Stimulated activated CD4-positive, alpha-beta T cell treated with anti-CD3 and anti-CD28 coated beads, TNF-alpha, amount 100 ng/mL, for 24 hours (primary cell): Measurements from ENCODE around the gene NAP1L5.

ENCODE experiments used
- DNase-seq, 3 experiments: peaks; one replicate each; pipeline ENCODE4 v3.0.0-alpha.2; 2020; ENCODE audit warnings: low read depth in 3 of 3

Gene NAP1L5

DNA sequence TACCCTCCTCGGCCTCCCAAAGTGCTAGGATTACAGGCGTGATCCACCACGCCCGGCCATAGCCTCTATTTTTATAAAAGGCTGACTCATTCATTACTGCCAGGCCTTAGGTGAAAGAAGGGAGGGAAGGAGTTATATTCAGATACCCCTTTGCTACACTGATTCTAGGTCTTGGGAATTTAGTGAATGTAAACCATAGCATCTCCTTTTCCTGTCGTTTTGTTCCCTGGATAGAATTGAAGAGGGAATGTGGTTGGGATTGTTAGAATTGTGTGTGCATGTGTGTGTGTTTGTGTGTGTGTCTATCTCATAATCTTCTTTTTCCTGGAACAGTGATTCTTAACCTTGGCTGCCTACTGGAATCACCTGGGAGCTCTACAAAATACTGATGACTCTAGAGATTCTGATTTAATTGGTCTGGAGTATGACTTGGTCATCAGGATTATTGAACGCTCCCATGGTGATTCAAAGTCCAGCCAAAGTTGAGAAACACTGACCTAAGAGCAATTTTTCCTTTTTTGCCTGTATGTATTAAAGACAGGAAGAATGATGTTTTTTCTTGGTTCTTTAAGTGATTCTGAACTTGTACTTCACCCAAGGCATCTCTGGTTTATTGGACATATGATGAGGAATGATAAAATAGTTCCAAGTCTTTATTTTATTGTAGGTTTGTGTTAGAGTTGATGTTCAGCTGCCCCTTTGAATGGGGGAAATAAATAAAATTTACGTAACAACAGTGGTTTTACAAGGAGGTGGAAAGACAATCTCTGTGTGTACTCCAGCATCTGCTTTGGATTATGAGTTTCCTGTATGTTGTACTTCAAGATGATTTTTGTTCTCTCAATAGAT, 37.0 kb downstream of the NAP1L5 start:
- DNase-seq, result no peak

DNA sequence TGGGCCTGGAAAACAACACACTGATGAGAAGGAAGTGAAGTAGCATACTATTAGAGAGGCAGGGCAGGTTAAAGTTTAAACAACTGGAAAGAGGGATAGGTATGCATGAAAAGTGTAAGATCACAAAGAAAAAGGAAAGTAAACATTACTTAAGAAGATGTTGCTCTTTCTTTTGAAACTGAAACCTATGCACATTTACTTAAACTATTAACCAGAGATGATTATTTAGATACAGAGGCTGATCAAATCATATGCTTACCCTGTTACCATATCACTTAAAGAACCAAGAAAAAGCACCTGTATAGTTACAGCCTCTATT, 37.8 kb downstream of the NAP1L5 start:
- DNase-seq, result no peak

DNA sequence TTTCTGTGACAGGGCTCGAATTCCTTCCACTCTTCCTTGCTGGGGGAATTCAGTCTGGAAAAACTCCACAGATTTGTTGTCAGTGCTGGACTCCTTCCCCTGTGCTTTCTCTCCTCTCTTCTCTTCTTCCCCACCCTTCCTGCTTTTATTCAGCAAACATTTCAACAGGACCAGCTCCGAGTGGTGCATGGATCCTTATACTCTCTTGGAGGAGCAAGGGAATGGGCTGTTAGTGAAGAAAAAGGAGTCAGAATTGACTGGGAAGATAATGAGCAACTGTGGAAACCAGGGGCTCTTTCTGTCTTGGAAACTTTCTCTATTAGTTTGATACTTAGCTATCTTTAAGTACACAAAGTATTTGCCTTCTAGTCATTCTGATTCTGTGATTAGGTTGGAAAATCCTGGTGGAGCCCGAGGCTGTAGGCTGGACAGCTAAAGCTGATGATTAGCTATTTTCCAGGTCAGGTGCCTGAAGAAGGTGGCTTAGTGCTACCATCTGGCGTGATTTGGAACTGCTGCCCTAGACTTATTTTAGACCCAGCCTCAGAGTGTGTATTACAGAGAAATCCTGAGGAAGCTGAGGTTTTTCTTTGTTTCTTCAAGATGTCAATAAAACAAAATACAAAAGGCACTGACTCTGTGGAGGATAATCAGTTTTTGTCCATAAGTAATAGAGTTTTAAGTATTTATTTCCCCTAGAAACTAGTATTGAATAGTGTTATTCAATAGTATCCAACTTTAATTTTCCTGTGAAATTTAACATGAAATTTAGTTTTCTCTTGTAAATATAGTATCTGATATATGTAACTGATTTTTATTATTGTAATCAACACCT, 38.4 kb downstream of the NAP1L5 start:
- DNase-seq, result peak in 1 of 3 experiments; percentile 6

DNA sequence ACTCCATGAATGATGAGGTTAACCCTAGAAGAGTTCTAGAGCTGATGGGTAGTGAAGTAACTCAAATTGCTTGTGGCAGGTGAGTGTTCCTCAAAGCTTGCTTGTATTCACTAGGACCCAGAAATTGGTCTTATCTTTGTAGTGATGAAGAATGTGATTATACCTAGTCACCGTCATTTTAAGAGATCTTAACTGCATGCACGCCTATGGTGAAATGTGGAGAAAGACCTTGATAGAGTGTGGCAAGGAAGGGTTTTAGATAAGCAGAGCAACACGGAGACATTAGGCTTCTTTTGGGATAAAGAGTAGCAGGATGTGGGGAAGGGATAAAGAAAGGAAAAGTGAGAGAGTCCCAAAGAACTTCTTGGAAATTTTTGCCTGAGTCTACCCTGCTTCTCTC, 42.4 kb downstream of the NAP1L5 start:
- DNase-seq, result no peak

DNA sequence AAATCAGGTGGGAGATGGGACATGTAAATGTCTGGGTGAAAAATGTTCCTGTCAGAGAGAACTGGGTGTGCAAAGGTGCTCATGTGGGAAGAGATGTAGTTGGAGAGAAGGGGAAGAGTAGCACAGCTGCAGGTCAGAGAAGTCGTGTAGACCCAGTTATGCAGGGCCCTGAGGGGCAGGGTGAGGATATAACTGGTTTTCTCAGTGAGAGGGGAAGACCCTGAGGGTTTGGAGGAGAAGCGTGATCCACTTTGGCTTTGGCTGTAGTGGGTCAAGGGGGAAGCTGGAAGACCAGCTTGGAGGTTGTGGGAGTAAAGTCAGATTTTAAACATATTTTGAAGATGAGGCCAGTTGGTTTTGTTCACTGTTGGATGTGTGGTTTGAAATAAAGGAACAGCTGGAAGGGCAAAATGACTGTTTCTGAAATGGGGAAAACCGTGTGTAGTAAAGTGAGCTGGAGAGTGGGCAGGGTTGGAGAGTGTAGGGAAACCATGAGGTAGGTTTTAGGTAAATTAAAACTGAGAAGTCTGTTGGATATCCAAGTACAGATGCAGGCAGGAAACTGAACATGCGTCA, 44.2 kb downstream of the NAP1L5 start:
- DNase-seq, result no peak

DNA sequence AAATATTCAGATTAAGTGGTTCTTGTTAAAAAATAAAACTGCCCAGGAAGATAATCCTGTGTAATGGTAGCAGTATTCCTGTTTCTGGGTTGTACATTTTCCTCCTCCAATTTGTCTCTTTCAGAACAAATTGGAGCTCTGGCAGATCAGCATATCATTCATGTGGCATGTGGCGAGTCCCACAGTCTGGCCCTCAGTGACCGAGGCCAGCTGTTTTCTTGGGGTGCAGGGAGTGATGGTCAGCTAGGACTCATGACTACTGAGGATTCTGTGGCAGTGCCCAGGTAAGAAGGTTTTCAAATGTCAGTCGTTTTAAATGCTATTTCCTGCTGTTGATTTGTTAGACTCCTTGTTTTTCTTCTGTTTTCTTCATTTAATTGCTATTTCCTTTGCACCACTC, 47.9 kb downstream of the NAP1L5 start:
- no peak for DNase-seq

DNA sequence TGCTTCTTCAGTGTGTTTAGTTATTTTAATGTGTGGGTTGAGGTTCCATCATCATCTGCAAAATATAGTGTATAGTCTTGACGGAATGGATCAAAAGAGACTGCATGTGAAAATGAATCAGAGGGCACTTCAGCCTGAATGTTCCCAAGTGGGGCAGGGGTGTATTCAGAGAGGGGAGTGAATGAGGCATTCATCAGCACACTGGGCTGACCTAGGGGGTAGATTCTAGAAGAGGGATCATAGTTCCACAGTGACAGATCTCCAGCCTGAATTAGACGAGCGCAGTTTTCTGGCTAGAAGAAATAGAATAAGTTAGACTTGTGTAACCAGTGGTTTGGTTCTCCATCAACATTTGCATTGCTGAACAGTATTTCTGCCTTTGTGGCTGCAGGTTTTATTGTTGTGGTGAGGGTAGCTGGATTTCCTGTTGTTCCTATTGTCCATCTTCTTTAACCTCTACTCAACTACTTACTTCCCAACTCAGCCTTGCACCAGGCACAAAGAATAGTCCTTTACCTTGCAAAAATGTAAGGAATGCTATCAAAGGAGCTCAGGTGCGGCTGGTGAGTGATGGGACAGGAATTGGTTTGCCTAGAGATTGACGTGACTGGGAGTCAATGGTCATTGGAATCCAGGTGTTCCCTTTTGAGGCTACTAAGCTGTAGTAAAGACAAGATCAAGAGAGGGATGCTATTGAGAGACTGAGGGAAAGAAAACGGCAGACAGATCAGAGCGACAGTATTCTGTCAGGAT, 50.9 kb downstream of the NAP1L5 start:
- DNase-seq, result no peak

DNA sequence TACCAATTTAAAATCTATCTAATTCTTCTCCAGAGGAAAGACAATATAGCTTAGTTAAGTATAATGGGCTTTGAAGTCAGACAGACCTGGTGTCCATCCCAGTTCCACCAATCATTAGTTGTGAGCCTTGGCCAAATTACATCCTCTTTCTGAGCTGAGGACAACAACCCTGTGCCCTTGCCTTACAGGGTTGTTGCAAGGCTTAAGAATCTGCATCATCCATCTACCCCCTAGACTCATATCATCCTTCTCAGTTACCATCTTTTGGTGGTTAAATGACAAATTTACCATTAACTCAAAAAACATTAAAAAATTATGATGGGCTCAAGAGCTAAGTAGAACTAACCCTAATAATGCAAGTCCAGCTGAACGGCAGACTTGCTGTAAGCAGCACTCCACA, 51.6 kb downstream of the NAP1L5 start:
- no peak for DNase-seq
